Pons (tissue), 1 donor: ENCODE results near the gene SV2B.
A peak's percentile ranks its signal among the peaks of the same experiment; 100 is the strongest.

Source experiments
- DNase-seq: peaks from one replicate; pipeline ENCODE4 v3.0.0-alpha.2; 2016; ENCODE audit warnings: low spot score

Gene SV2B

DNA sequence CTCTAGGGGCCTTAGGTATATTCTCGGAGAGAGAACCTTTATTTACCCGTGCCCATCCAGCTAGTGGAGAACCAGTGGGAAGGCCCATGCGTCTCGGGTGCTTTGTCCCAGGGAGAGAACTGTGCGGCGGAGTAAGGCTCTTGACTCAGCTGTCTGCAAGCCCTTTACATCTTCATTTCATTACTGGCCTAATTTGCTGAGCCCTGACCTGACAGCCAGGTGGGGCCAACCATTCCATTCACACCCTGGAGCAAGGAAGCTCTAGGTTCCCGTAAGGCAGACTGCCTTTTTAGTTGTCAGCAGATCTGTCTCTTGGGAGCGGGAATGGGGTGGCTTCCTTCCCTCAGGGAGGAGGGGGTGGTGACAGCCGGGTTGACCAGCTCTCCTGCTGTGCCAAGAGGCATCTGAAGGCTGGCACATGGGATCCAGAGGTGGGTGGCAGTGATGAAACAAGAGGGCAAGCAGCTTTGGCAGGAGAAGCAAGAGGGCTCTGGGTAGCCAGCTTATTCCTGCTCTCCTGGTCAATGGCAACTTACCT is 36.4 kb downstream of the SV2B start:
- DNase-seq: no peak

DNA sequence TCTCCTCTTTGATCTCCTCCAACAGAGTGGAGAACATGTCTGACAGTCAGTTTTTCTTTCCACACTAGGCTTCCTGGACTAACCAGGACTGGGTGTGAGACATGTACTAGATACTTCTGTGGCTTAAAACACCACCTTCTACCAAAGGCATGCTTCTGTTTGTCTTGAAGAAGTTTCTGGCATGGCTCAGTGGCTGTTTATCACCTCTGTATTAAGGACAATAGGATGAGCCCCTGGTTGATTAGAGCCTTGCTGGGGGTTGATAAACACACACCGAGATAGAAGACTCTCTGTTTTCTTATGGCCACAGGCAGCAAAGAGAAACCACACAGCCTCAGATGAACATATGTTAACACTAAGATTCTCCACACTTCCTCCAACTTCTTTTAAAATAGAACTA is 40.5 kb downstream of the SV2B start:
- no peak for DNase-seq

DNA sequence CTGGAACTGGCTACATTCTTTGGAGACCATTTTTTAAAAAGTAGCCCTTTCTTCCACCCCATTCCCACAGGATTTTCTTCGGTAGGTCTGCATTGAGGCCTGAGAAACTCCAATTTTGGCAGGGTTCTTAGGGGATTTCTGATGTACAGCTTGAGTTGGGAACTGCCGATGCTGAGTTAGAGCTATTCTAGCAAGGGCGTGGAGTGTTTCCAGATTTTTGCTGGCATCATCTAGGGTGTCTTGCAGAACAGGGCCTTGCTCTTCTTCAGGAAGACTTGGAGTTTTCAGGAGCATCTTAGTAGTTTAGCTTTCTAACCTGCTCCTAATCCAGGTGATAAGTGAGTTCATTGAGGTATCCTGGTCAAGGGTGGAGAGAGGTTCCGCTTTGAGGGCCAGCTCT is 41.0 kb downstream of the SV2B start:
- DNase-seq: no peak

DNA sequence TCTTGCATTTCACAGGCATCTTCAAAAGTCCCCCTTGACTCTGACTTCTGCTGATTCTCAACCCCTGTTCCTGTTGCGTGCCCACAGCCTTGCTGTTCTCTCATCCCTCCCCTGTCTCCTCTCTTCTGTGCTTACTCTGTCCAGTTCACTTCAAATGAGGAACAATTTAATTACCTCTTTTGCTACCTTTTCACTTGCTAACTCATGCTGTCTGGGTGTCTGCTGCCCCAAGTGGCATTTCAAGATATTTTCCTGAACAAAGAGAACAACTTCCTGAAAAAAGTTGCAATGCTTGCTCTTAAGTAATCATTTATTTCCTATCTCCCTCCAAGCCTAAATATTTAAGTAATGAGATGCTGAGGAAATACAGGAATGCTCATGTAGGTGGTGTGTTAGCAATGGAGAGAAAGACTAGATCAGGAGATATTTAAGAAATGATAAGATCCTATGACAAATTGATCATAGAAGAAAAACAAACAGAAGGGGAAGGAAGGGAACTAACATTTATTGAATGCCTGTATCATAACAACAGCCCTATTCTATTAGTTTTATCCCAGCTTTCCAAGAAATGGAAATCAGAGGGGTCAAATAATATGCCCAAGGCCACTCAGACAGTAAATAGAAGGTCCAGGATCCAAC is 42.2 kb downstream of the SV2B start:
- DNase-seq: peak; percentile 22

DNA sequence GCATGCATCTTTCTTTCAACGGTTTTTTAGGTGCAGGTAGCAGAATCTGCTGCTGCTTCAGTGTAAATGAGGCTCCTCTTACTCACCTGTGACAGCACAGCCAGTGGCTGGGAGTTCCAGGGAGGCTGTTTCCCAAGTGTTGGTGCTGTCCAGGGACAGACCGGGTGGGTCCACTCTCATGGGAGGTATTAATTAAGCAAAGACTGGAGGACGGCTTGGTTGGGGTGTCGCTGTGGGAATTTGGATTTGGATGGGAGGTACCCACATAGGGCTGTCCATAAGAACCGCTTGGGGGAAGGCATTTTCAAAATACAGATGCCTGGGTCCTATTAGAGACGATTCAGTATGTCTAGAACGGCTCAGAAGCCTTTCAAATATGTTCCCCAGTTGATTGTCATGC is 42.9 kb downstream of the SV2B start:
- no peak for DNase-seq

DNA sequence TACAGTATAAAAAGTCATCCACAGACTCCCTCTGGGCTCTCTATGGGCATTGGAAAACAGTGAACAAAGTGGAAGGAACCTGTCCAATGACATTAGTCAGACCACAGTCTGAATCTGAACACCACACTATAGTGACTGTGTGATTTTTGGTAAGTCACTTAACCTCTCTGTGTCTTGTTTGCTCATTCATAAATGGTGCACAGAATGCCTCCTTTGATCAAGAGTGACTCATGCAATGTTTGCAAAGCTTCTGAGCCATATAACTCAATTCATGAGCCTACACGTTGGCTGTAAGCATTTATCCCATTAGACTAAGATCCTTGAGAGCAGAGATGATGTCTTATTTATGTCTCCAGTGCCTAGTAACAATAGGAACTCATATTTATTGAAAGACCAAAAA is 46.7 kb downstream of the SV2B start:
- no peak for DNase-seq

DNA sequence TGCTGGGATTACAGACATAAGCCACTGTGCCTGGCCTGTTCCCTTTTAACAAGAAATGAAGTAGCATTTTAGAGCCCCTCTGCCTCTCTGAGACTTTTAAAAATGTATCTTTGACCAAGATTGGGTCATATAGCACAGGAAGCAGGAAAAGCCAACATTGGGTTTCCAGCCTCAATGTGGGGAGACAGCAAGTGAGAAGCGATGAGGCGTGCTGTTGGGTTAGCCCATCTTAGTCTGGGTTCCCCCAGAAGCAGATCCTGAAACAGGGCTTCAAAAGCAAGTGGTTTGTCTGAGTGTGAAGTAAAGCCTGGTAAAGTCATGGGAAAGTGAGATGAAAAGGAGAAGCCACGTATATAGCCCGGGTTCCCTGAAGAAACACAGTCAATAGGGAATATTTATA is 48.2 kb downstream of the SV2B start:
- no peak for DNase-seq

DNA sequence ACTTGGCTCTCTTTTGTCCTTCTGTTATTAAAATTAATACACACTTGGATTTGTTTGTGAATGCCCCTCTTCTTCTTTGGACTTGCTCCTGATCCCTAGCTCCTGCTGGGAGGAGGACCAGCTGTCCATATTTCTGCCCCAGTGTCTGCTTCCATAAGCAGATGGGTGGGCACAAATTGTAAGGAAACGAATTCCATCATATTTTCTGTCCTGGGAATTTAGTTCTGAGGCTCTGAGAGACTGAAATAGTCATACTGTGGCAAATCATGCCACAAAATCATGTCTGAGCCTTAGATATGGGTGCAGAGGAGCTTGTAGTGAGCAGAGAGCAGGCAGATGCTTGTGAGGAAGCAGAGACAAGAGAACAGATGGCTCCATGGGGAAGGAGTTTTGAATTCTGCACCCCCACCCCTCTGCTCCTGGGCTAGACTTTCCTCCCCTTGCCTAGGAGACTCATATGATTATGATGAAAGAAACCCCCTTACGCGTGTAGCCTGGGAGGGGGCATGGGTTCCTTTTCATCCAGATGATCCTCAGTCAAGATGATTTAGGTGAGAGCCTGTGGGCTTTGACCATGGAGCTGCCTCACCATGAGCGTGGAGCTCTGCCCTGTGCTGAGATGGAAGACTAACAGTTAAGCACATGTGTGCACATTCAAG is 50.6 kb downstream of the SV2B start:
- DNase-seq: no peak

DNA sequence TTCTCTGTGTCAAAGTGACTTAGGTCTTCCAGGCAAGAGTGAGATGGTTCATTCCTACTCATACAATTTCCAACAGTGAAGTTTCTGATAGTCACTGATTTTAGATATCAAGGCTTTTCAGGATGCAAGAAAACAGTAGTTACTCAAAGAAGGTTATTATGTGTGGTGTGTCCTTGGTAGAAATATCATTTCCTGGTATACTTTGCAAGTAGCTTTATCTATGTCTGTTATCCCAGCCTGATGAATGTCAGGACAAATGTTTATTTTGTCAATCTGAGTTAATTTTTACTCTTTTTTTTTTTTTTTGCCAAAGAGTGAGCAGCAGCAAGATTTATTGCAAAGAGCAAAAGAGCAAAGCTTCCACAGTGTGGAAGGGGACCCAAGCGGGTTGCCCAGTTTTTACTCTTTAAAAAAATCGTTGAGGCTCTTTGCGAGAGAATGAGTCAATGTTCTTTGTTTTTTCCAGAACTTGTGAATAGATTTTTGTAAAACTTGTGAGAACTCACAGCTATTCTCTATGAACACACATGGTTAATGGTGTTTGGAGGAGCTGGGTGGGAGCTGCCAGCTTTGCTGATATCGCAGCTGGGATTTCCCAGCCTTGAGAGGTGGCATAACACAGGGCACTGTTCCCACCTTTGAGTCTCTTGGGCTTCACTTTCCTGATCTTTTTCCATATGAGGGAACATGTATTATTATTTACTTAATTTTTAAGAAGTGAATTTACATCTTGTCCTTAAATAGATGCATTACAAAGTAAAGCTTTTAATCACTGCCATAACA is 51.9 kb downstream of the SV2B start:
- no peak for DNase-seq

DNA sequence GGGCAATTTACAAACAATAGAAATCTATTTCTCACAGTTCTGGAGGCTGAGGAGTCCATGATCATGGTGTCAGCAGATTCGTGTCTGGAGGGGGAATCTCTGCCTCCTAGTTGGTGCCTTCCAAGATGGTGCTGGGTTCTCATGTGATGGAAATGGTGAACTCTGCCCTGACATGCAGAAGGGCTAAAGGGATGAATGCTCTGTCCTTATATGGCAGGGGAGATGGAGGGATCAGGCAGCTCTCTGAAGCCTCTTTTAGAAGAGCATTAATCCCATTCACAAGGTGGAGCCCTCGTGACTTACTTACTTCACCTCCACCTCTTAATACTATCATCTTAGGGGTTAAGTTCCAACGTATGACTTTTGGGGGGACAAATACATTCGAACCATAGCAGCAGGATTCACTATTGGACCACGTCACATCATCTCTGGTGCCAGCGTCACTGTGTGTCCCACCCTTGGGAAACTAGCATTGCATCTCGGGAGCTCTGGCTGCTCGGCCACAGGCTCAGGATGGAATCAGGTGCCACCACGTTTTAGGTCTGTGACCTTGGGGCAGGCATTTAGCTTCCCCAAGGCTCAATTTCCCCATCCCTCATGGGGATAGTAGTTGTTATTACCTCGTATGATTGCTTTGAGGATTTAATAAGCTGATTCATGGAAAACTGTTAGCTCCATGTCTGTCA is 53.0 kb downstream of the SV2B start:
- DNase-seq: no peak

DNA sequence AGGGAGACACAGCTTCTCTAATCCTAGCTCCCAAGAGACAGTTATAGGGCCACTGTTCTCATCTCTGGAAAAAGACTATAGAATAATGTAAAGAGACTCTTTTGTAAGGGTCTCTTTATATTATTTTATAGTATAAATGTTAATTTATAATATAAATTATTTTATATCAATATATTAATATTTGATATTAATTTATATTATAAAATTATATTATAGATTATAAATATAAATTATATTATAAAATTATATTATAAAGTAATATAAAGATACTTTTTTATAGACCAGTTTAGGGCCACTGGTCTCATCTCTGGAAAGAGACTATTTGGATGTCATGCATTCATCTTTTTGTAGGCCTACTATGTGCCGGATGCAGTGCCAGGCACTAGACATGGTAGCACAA is 53.9 kb downstream of the SV2B start:
- DNase-seq: no peak

DNA sequence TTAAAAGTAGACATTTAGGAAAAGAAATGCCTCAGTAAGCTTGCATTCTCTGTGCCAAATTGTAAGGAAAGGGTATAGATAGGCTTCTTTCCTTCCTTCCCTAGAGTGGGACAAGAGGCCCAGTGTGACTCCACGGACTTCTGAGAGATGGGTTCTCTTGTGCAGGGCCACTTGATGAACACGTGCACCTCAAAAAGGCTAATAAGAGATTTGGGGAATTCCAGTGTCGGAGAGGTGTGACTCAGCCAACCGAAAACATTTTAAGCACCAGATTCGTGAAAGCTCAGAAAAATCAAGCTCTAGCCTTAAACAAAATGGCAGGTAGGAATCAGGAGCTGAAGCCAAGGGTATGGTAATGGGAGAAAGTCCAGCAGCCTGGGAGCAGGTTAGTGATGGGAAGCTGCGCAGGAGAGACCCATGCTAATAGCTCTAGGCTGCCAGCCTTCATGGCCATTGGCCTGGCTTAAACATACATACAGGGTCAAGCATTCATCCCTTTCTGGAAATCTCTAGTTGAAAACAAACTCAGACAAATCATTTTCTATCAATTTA is 56.2 kb downstream of the SV2B start:
- DNase-seq: no peak

DNA sequence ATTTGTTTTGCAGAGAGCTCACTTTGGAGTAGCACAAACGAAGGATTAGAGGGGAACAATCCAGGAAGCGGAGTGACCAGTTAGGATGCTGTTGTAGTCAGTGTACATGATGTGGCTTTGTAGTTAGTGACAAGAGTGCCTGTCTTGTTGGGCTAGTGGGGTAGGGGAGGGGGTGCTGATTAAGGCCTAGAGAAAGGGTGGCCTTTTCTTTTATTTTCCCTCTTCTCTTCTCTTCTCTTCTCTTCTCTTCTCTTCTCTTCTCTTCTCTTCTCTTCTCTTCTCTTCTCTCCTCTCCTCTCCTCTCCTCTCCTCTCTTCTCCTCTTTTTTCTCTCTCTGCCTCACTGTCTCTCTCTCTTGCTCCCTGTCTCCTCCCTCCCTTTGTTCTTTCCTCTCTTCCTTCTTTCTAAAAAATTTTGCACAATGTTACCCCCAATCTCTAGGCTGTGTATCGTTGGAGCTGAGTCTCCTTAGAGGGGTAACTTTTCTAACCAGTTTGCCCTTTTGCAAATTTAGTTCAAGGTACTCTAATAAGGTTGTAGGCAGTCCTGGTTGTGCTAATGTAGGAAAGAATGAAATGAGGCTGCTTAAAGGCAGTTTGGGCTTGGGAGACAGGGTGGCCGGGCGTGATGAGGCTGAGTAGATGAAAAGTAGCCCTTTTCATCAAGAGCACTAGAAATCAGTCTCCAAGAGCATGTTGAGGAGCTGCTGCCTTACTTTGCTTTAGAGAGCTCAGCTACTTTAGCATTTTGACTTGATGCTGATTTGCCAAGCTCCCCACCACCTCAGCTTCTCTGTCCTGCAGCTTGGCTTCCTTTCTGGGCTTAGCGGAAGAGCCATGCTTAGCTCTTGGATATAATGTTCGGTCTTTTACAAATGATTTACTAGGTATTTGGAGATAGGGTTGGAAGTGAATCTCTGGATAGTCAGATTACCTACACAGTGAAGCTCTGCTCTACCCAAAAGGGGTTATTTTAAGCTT is 58.6 kb downstream of the SV2B start:
- DNase-seq: no peak

DNA sequence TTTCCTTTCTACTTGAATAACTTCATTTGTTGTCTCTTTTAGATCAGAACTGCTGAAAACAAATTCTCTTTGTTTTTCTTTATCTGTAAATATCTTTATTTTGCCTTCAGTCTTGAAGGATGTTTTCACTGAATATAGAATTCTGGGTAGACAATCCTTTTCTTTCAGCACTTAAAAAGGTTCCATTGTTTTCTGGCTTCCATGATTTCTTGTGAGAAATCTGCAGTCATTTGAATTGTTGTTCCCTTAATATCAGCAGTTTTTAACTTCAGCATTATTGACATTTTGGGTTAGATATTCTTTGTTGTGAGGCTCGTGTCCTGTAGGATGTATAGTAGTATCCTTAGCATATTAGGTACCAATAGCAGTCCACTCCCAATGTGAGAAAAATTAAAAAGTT is 65.8 kb downstream of the SV2B start:
- DNase-seq: no peak

DNA sequence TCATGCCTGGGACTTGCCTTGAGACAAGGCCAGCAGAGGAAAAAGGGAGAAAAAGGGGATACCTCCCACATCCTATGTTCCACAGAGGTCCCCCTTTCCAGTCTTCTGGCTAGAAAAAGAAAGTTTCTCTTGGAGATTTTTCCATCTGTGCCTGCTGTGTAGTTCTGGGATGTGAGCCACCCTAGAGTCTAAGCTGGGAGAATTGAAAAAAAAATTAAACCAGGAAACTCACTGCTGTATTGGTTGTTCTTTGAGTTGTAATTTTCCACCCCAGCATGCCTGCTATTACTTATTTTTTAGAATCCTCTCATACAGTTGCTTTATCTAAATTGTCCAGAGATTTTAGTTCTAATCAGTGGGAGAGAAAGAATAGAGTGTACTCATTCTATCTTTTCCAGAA is 68.4 kb downstream of the SV2B start:
- DNase-seq: no peak

DNA sequence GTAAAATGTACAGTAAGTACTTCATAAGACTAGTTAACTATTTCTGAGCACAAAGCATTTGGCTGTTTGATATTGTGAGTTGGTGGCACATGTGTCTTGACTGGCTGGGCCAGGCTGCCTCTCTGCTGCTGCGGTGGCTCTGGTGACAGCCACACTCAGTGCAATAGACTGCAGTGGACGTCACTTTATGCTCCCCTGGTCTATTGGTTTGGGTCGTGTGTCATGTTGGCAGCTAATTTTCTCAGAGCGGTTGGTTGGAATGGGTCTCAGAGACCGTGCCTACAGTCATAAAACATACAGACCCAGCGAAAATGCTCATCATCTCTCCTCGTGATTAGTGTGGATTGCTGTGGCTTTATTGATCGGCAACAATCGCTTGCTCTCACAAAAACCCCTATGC is 71.3 kb downstream of the SV2B start:
- no peak for DNase-seq

DNA sequence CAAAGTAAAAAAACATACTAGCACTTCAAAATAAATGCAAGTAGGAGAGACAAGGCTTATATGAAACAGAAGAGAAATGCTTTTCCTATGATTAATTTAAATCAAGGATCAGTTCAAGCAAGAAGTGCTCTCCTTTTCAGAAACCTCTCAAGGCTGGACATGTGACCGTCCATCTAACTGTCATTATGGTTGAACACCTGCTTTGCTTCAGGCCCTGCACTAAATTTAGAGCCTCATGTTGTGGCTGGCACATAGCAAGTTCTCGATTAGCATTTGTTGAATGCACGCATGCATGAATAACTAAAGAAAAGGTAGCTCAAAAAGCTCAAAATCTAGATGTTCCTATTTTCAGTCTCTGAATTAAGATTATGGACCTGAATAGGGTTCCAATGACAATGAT is 82.0 kb downstream of the SV2B start:
- DNase-seq: no peak

DNA sequence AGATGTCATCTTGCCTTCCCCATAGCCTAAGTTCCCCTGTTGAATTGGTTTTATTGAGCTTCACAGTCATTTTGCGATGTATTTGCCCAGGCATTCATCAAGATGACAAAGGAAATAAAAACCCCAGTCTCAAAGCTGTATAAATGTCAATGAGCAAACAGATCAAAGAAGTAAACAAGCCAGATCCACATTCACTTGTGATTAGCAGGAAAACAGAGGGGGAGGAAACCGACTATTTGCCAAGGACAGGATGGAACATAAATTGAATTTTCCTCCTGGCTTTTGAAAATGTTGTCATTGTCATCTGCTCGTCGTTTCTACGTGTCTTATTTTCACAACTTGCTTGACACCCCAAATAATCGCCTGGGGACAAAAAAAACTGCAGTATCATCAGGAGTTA is 83.5 kb downstream of the SV2B start:
- no peak for DNase-seq

DNA sequence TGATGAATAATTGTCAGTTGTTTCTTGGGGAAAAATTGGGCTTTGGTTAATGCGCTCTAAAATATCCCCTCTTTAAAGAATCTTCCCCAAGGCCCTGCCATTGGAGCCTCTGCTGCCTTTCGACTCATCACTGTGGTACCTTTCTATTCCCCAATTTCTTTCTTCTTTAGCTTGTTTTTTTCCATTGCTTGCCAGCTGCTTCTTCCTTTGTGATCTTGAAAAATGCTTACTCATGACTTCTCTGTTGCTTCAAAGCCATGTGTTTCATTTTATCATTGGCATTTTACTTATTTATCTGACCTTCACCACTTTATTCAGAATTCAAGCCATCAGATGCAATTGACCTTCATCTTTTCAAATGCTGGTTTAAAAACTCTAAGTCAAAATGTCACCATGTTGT is 84.4 kb downstream of the SV2B start:
- no peak for DNase-seq

DNA sequence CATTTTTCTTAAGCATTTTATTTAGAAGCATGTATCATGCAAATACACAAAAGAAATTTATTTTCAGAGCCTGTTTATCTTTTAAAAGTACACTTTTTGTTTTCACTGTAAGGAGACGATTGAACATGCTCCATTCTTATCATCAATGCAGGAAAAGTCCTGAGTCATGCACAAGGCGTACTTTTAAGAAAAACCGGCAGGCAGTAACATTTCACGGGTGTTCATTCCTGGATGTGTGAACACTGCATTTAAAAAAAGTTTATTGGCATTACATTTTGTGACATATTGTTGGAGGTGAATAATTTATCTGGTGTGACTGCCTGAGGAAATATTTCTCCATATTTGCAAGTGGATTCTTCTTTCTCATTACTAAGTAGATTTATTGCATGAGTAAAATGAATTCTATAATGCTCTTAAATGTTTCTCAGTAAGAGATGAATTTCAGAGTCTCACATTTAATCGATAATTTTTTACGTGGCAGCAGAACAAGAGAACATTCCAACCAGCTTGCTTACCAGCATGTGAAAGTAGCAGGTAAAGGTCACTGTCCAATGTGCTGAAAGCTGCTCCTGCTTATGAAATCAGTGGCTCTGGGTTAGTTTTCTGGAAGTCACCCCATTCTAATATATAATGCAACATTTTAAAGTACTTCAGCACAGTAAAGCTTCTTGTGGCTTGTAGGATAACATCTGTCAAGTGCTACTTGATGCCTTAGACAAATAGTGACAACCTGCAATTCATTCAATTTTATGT is 87.0 kb downstream of the SV2B start:
- no peak for DNase-seq
